T-cell (primary cell): ENCODE data around the gene OXSM. TPM values are rescaled to one million over a fixed set of nuclear protein-coding genes. Genes with fewer than 3 reads are reported as not detected.

Experiments
- ATAC-seq, 4 experiments: fragments of 200-7000 bp in 3 of 4; fragments of 150-1000 bp in 1 of 4; cut with Tn5 transposase; replicated peaks in 1 of 4; 1 replicate in 3 of 4; 2 replicates in 1 of 4; pipeline ENCODE4 v1.10.0; 2021; ENCODE audit warnings: moderate library complexity in 3 of 4, mild to moderate bottlenecking in 2 of 4, moderate number of reproducible peaks in 1 of 4
- CTCF ChIA-PET, 2 donors: fragments of 300-600 bp; sonication (Branson Sonifier 250); formaldehyde crosslinking; loops; one replicate each; lab custom pipeline; 2022; ENCODE audit warnings: antibody characterized with exemption in 2 of 2; lab: Charles Lee
- POLR2A ChIA-PET, 2 donors: fragments of 300-600 bp; sonication (Branson Sonifier 250); formaldehyde crosslinking; loops; one replicate each; lab custom pipeline; 2022; ENCODE audit warnings: antibody characterized with exemption in 2 of 2; lab: Charles Lee
- DNase-seq, 35 experiments: peaks; one replicate each; pipeline versions ENCODE4 v3.0.0 to v3.0.0-alpha.2; 2013 to 2023
- H3K27ac ChIP-seq: one replicate; pipeline ENCODE4 v1.5.1; 2013; ENCODE audit warnings: low read length
- H3K27me3 ChIP-seq, 2 experiments: replicated peaks in 1 of 2; 1 replicate in 1 of 2; 2 replicates in 1 of 2; pipeline versions ENCODE4 v1.6.1 to v1.7.0; 2013; ENCODE audit warnings: low read length in 1 of 2, mixed read lengths in 1 of 2; ENCODE audit not compliant: control insufficient read depth in 2 of 2, insufficient read depth in 2 of 2; ENCODE audit errors: extremely low read depth in 1 of 2
- H3K36me3 ChIP-seq, 2 donors: 1 replicate in 1 of 2; 2 replicates in 1 of 2; pipeline versions ENCODE4 v1.6.1 to v1.7.0; 2013; ENCODE audit warnings: low read length in 1 of 2; ENCODE audit not compliant: control insufficient read depth in 2 of 2, insufficient read depth in 1 of 2; ENCODE audit errors: extremely low read depth in 1 of 2
- H3K4me1 ChIP-seq, 2 experiments: 1 replicate in 1 of 2; 2 replicates in 1 of 2; pipeline versions ENCODE4 v1.6.1 to v1.7.0; 2013; ENCODE audit warnings: low read length in 2 of 2, mixed read lengths in 1 of 2; ENCODE audit not compliant: insufficient read depth in 2 of 2, control insufficient read depth in 1 of 2; ENCODE audit errors: extremely low read depth in 1 of 2
- H3K4me3 ChIP-seq, 2 donors: 1 replicate in 1 of 2; 2 replicates in 1 of 2; pipeline versions ENCODE4 v1.5.1 to v1.7.0; 2013; ENCODE audit warnings: mild to moderate bottlenecking in 2 of 2, low read length in 1 of 2, moderate library complexity in 1 of 2; ENCODE audit not compliant: control insufficient read depth in 1 of 2; ENCODE audit errors: extremely low read depth in 1 of 2
- H3K9me3 ChIP-seq: 2 replicates; pipeline ENCODE4 v1.7.0; 2013
- H3K27ac Mint-ChIP-seq, 2 donors: one replicate each; pipeline ENCODE4 v1.8.0; 2020 to 2021; ENCODE audit warnings: mild to moderate bottlenecking in 2 of 2, mixed read lengths in 2 of 2
- H3K27me3 Mint-ChIP-seq, 2 donors: one replicate each; pipeline ENCODE4 v1.8.0; 2021 to 2022; ENCODE audit warnings: mixed read lengths in 2 of 2
- H3K36me3 Mint-ChIP-seq: one replicate; pipeline ENCODE4 v1.8.0; 2021; ENCODE audit warnings: mixed read lengths
- H3K4me1 Mint-ChIP-seq, 3 donors: one replicate each; pipeline ENCODE4 v1.8.0; 2020 to 2022; ENCODE audit warnings: mixed read lengths in 3 of 3, mild to moderate bottlenecking in 1 of 3
- H3K4me3 Mint-ChIP-seq, 3 donors: one replicate each; pipeline ENCODE4 v1.8.0; 2020 to 2022; ENCODE audit warnings: mild to moderate bottlenecking in 3 of 3, mixed read lengths in 3 of 3, moderate library complexity in 3 of 3
- H3K9me3 Mint-ChIP-seq, 3 donors: one replicate each; pipeline ENCODE4 v1.8.0; 2020 to 2022; ENCODE audit warnings: mixed read lengths in 3 of 3
- WGBS: methylation state at CpG from one replicate; pipeline ENCODE4 v1.1.5; 2013; ENCODE audit warnings: missing lambda C conversion rate; ENCODE audit not compliant: insufficient coverage; 5-methylcytosine and 5-hydroxymethylcytosine counted together
- total RNA-seq, 35 experiments: library from RNA in 6 of 35; stranded (reverse) in 6 of 35; fragments of 120-200 nt in 1 of 35; gene quantifications; one replicate each; pipeline versions ENCODE4 v1.2.1 to v1.2.4 and lab custom pipeline; 2013 to 2026

The OXSM gene
- total RNA-seq, 5 donors from 2014 or later (not counting 1 experiment from before 2014, with no cell fraction given) = 9.0 to 15.6 (median 13.5) TPM

- peaks cover 2% of the 10 kb centered on the region for H3K36me3 Mint-ChIP-seq
- WGBS = 90% methylated on average over 2 of the region's 3 CpGs
- Histone ChIP-seq H3K27me3 (no peaks in the 10 kb centered on the region), H3K4me1 (peaks cover 13 to 18% of the 10 kb centered on the region in 2 experiments), H3K4me3 (no peak overlapping the region), H3K36me3 (no peaks in the 10 kb centered on the region), H3K9me3 (no peaks in the 10 kb centered on the region), H3K27ac (no peak overlapping the region)
- no peaks in the 10 kb centered on the region for H3K27me3 Mint-ChIP-seq
- POLR2A ChIA-PET = no interaction called here
- H3K27ac Mint-ChIP-seq = no peak overlapping the region
- no peak for ATAC-seq
- CTCF ChIA-PET = no interaction called here
- no peaks in the 10 kb centered on the region for H3K9me3 Mint-ChIP-seq
- H3K4me1 Mint-ChIP-seq = peaks cover 50 to 51% (median 50%) of the 10 kb centered on the region in 3 donors
- H3K4me3 Mint-ChIP-seq = peak overlapping the region in 1 of 3 donors; percentile 18
- no peak for DNase-seq
These were observed 2.2 kb upstream of the OXSM start for GRCh38 chr3:25787689-25788088.

- POLR2A ChIA-PET = interaction anchor here in 1 of 2 donors (0.6 to 1.2 kb wide), 3 partner anchors 38 to 1883 kb away, joined by 3 to 5 read pairs (median 3); no protein-coding TSS in a partner anchor
- H3K4me3 Mint-ChIP-seq = peak overlapping the region; percentile 94 to 97 (median 95)
These were observed 688 bp upstream of the OXSM start for GRCh38 chr3:25789209-25789595.

GRCh38 chr3:25801786-25802185 is 11.9 kb downstream of the OXSM start:
- ChIA-PET POLR2A (interaction anchor here in 1 of 2 donors (0.5 kb wide), 1 partner anchor 18 kb away, joined by 7 read pairs; the partner anchor contains the start of gene NGLY1), CTCF (interaction anchor here in 1 of 2 donors (1.1 kb wide), 1 partner anchor 52 kb away, joined by 4 read pairs; no protein-coding TSS in a partner anchor)
- H3K36me3 Mint-ChIP-seq = no peaks in the 10 kb centered on the region
- WGBS = no CpG with 5 or more reads among the region's 3 CpGs
- peaks cover 8 to 9% of the 10 kb centered on the region in 2 donors for H3K27me3 Mint-ChIP-seq
- DNase-seq (no peak), ATAC-seq (no peak)
- no peak overlapping the region for H3K4me3 Mint-ChIP-seq
- no peak overlapping the region for H3K27ac Mint-ChIP-seq
- Histone ChIP-seq H3K4me1 (no peaks in the 10 kb centered on the region), H3K9me3 (no peaks in the 10 kb centered on the region), H3K27me3 (no peaks in the 10 kb centered on the region), H3K36me3 (no peaks in the 10 kb centered on the region), H3K4me3 (no peak overlapping the region), H3K27ac (no peak overlapping the region)
- H3K4me1 Mint-ChIP-seq = no peaks in the 10 kb centered on the region
- H3K9me3 Mint-ChIP-seq = no peaks in the 10 kb centered on the region

More at GRCh38 chr3:25789209-25789595, 688 bp upstream of the OXSM start:
- Histone ChIP-seq H3K4me3 (peak overlapping the region; percentile 78 to 84), H3K4me1 (peaks cover 10 to 13% of the 10 kb centered on the region in 2 experiments), H3K36me3 (no peaks in the 10 kb centered on the region), H3K27ac (peak overlapping the region; percentile 94), H3K9me3 (no peaks in the 10 kb centered on the region), H3K27me3 (no peaks in the 10 kb centered on the region)
- Mint-ChIP-seq H3K36me3 (peaks cover 2% of the 10 kb centered on the region), H3K4me1 (peaks cover 49 to 56% (median 49%) of the 10 kb centered on the region in 3 donors), H3K27me3 (no peaks in the 10 kb centered on the region), H3K9me3 (no peaks in the 10 kb centered on the region), H3K27ac (peak overlapping the region; percentile 96)
- CTCF ChIA-PET = interaction anchor here in 1 of 2 donors (0.7 to 1.0 kb wide), 2 partner anchors 68 to 122 kb away, joined by 3 to 4 read pairs; no protein-coding TSS in a partner anchor
- no peak for DNase-seq
- WGBS = no CpG with 5 or more reads among the region's 2 CpGs
- no peak for ATAC-seq

GRCh38 chr3:25803833-25804232 is 13.9 kb downstream of the OXSM start:
- Mint-ChIP-seq H3K27me3 (peaks cover 9 to 10% of the 10 kb centered on the region in 2 donors), H3K4me1 (no peaks in the 10 kb centered on the region), H3K4me3 (no peak overlapping the region), H3K27ac (no peak overlapping the region), H3K36me3 (no peaks in the 10 kb centered on the region), H3K9me3 (no peaks in the 10 kb centered on the region)
- no peak for DNase-seq
- ATAC-seq = no peak
- ChIA-PET CTCF (interaction anchor here in 1 of 2 donors (0.6 kb wide), 1 partner anchor 21 kb away, joined by 11 read pairs; the partner anchor contains the start of gene NGLY1), POLR2A (interaction anchor here in 1 of 2 donors (0.5 kb wide), 1 partner anchor 133 kb away, joined by 3 read pairs; no protein-coding TSS in a partner anchor)
- Histone ChIP-seq H3K9me3 (no peaks in the 10 kb centered on the region), H3K4me3 (no peak overlapping the region), H3K27ac (no peak overlapping the region), H3K36me3 (no peaks in the 10 kb centered on the region), H3K27me3 (peaks cover 0 to 7% of the 10 kb centered on the region in 2 experiments), H3K4me1 (no peaks in the 10 kb centered on the region)
- no CpG with 5 or more reads among the region's 2 CpGs for WGBS

GRCh38 chr3:25804676-25805075 is 14.8 kb downstream of the OXSM start:
- Histone ChIP-seq H3K27me3 (peaks cover 0 to 7% of the 10 kb centered on the region in 2 experiments), H3K4me1 (no peaks in the 10 kb centered on the region), H3K27ac (no peak overlapping the region), H3K4me3 (no peak overlapping the region), H3K36me3 (no peaks in the 10 kb centered on the region), H3K9me3 (no peaks in the 10 kb centered on the region)
- ATAC-seq = no peak
- H3K36me3 Mint-ChIP-seq = no peaks in the 10 kb centered on the region
- H3K4me3 Mint-ChIP-seq = no peak overlapping the region
- DNase-seq = no peak
- WGBS = no CpG with 5 or more reads among the region's 1 CpG
- ChIA-PET CTCF (no interaction called here), POLR2A (no interaction called here)
- H3K9me3 Mint-ChIP-seq = no peaks in the 10 kb centered on the region
- peaks cover 10 to 12% of the 10 kb centered on the region in 2 donors for H3K27me3 Mint-ChIP-seq
- no peak overlapping the region for H3K27ac Mint-ChIP-seq
- no peaks in the 10 kb centered on the region for H3K4me1 Mint-ChIP-seq

- H3K27ac ChIP-seq = no peak overlapping the region
- Mint-ChIP-seq H3K36me3 (no peaks in the 10 kb centered on the region), H3K4me1 (no peaks in the 10 kb centered on the region), H3K27ac (no peak overlapping the region), H3K27me3 (peaks cover 4 to 5% of the 10 kb centered on the region in 2 donors), H3K9me3 (no peaks in the 10 kb centered on the region), H3K4me3 (no peak overlapping the region)
- peaks cover 0 to 7% of the 10 kb centered on the region in 2 experiments for H3K27me3 ChIP-seq
- H3K36me3 ChIP-seq = no peaks in the 10 kb centered on the region
- H3K4me3 ChIP-seq = no peak overlapping the region
- ATAC-seq (no peak), DNase-seq (no peak)
- CTCF ChIA-PET = no interaction called here
- no CpG with 5 or more reads among the region's 4 CpGs for WGBS
- no peaks in the 10 kb centered on the region for H3K9me3 ChIP-seq
- POLR2A ChIA-PET = no interaction called here
- H3K4me1 ChIP-seq = no peaks in the 10 kb centered on the region
These were observed 22.8 kb downstream of the OXSM start for GRCh38 chr3:25812644-25813043.
